ENCODE data around the gene SLC18A2.

The SLC18A2 gene

DNA sequence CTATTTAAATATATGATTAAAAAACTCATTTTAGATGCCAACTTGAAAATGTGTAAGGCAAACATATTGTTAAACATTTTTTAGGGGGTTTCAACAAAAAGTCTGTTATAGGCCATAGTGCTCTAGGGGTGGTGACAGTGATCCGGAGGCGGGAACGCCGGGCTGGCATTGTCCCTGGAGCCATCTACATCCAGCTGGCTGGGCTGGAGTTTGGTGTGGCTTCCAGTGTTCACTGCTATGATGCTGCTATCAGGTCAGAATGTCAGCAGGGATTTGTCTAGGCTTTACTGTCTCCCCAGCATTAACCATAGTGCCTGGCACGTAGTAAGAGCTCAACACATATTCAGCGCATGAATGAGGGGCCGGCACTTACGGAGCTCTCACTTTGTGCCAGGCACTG, 1.9 kb upstream of the SLC18A2 start:
- DNase-seq = no peak

DNA sequence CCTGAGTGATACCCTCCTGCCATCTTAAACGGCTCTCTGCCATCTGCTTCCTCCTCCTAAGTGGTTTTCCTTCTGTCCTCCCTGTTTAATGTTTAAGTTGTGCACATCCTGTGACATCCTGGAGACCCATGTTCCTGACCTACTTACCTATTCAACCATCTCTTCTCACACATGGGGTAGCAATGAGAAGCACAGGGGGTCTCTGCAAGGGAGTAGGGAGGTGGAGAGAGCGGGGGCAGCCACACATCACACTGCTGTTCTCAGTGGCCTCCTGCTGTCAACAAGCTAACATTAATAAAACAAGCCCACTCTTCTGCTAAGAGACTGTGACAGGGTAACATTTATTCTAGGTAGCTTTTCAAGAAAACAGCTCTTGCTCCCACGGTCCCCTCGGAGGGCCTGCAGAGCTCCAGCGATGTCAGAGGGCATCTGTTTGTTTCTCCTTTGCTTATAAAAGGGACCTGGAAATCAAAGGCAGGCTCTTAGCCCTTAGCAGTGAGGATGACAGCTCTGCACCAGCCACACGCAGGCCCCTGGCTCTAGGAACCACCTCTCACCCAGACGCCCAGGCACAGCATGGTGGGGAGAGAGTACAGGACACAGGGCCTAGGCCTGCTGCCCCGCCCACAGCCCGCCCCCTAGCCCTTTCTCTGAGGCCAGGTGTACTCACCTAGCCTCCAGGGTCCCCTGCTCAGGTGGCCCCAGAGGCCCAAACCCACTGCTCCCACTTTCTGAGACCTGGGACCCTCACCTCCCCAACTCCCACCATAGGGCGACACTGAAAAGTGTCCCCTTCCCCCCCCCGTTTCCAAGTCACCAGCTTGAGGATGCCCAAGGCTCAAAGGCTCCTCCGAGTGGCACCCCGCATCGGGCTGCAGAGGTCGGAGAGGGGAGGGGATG, 943 bp upstream of the SLC18A2 start:
- DNase-seq = no peak

GRCh38 chr10:117241541-117242462, 888 bp downstream of the SLC18A2 start:
- DNase-seq = no peak

DNA sequence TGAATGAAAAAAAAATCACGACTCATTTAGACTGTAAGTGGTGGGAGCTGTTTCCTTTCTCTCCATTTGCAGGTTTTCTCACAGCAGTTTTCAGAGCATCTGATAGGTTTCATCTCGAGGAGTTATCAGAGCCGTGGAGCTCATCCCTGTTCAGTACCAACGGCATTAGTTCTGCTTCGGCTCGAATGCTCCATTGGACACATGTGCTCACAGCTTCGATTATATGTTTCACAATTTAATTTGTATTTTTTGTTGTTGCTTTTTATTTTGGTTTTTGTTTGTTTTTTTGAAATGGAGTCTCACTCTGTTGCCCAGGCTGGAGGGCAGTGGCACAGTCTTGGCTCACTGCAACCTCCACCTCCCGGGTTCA, 1.5 kb downstream of the SLC18A2 start:
- DNase-seq = no peak

DNA sequence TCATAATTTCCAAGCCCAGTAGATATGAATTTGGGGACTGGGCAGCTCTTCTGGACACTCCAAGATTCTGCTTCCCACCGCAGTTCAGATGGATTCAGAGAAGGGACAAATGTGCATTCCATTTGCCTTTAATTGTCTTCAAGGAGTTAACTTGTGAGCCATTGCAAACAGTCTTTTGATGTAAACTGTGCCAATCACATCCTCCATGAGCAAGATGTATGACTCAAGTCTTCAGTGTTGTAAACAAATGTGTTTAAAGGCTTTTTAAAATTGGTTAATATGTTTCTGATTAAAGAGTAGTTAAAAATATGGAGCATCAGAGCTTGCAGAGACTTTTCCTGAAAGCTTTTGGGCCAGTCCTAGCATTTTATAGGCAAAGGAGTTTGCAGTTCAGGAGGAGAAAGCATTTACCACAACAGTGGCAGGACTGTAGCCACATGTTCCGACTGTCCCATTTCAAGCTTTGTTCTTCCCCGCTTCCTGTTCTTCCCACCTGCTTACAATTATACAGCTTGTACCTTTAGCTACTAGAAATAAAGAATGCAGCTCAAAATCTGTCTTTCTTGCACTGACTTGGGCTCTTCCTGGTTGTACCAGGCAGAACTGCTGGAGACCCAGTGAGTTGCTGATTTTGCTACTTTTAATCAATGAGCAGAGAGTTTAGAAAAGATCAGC, 6.2 kb downstream of the SLC18A2 start:
- no peak for DNase-seq

- no peak for DNase-seq
Observed at GRCh38 chr10:117248750-117249465, 8.0 kb downstream of the SLC18A2 start.

GRCh38 chr10:117249493-117250093, 8.7 kb downstream of the SLC18A2 start:
- no peak for DNase-seq

GRCh38 chr10:117250411-117250810, 9.5 kb downstream of the SLC18A2 start:
- no peak for DNase-seq

DNA sequence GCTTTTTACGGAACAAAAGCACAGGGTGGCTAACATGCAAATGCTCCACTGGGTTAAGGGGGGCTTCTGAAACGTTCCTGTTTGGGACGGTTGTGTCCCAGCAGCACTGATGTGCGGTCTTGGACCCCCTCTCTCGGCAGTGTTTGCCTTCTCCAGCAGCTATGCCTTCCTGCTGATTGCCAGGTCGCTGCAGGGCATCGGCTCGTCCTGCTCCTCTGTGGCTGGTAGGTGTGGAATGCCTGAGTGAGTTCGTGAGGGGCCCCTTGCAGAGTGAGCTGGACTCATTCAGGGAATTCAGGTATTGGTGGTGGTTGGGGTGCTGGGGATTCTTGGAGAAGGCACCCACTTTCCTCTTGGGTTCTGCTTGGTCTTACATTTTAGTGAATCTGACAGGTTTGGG, 13.0 kb downstream of the SLC18A2 start:
- DNase-seq = no peak

DNA sequence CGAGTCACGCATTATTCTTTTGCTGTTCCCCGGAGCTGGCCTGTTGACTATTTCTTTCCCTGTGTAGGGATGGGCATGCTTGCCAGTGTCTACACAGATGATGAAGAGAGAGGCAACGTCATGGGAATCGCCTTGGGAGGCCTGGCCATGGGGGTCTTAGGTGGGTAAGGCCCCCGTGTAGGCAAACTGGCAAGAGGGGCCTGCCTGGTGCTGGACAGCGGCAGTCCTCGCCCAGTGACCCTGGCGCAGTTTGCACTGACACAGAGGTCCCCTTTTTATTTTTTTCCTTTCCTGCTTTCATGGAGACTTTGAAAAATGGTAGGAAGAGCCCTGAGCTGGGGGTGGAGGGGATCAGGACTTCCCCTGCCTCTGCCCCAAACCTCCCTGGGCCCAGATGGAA, 13.4 kb downstream of the SLC18A2 start:
- no peak for DNase-seq

GRCh38 chr10:117254774-117255735, 14.1 kb downstream of the SLC18A2 start:
- DNase-seq = no peak

GRCh38 chr10:117255835-117256460, 15.0 kb downstream of the SLC18A2 start:
- DNase-seq = no peak

- DNase-seq = no peak
Observed at GRCh38 chr10:117256910-117257309, 16.0 kb downstream of the SLC18A2 start.

DNA sequence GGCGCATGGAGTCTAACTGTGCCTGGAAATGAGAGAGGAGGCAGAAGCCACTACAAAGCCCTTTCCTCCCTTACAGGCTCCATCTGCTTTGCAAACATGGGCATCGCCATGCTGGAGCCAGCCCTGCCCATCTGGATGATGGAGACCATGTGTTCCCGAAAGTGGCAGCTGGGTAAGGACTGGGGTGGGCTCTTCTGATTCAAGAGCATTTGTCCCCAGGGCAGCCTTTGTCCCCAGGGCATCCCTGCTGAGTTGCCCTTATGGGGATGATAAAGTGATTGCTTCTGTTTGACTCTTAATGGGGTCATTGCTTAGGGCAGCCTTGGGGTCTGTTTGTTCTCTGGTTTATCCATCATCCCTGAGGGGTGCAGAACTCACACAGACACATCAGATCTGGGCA, 16.8 kb downstream of the SLC18A2 start:
- DNase-seq = no peak

- no peak for DNase-seq
Observed at GRCh38 chr10:117259279-117259678, 18.4 kb downstream of the SLC18A2 start.

DNA sequence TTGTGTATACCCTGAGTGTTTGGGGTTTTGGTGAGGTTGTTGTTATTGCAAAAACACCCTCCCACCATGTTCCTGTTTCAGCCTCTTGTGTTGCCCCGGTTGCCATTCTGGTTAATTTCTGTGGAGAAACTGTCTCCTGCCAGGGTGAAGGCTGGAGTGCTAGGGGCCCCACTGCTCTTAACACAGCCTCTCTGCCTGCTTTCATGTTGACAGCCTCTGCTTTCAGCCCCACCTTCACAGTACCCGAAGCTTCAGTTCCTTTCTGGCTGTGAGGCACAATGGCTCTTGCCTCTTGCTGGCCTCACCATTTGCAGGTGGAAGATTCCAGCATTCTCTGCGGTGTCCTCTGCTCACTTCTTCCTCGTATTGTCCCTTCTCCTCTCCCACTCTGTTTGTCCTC, 19.2 kb downstream of the SLC18A2 start:
- no peak for DNase-seq

GRCh38 chr10:117261501-117261900, 20.6 kb downstream of the SLC18A2 start:
- DNase-seq = no peak

GRCh38 chr10:117262291-117262902, 21.5 kb downstream of the SLC18A2 start:
- DNase-seq = no peak

DNA sequence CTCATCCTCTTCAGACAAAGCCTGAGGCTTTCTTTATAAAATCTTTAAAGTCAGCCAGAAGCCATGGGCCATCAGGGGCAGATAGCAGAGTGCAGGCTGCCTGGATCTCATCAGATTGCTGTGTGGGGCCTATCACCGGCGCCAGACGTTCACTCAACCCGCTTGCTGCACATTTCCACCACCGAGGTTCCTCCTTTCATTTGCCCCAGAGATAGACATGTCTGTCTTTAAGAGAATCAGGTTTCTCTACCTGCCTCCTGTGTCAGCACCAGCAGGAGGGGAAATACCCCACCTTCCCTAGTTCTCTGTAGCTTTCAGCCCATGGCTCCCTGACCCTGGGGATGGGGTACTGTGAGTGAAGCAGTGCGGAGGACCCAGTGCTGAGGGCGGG, 22.0 kb downstream of the SLC18A2 start:
- no peak for DNase-seq

GRCh38 chr10:117264782-117265181, 23.9 kb downstream of the SLC18A2 start:
- DNase-seq = no peak

Data from CD4-positive, alpha-beta T cell treated with Interleukin-4 for 4 hours (primary cell).